WTC11 (cell line): Measurements from ENCODE around the gene NATD1. TPM values are rescaled to one million over a fixed set of nuclear protein-coding genes. Genes with fewer than 3 reads are reported as not detected.

Source experiments
- ATAC-seq: fragments of 200-7000 bp; cut with Tn5 transposase; 2 replicates; pipeline ENCODE4 v1.10.0; 2021; ENCODE audit warnings: mild to moderate bottlenecking, moderate library complexity
- CTCF ChIA-PET: fragments of 300-600 bp; sonication (Branson Sonifier 250); formaldehyde crosslinking; loops from one replicate; lab custom pipeline; 2021; ENCODE audit warnings: antibody characterized with exemption; lab: Charles Lee
- POLR2A ChIA-PET: fragments of 350-600 bp; sonication (Branson Sonifier 250); formaldehyde crosslinking; loops from one replicate; lab custom pipeline; 2021; ENCODE audit warnings: antibody characterized with exemption; lab: Charles Lee
- DNase-seq: peaks from one replicate; pipeline ENCODE4 v3.0.0; 2021; ENCODE audit warnings: low spot score
- H3K27ac Mint-ChIP-seq: 2 replicates; pipeline ENCODE4 v1.8.0; 2021; ENCODE audit warnings: mixed read lengths
- H3K27me3 Mint-ChIP-seq: 2 replicates; pipeline ENCODE4 v1.8.0; 2021; ENCODE audit warnings: low read depth, mild to moderate bottlenecking, moderate library complexity, mixed read lengths
- H3K36me3 Mint-ChIP-seq: 2 replicates; pipeline ENCODE4 v1.8.0; 2021; ENCODE audit warnings: mixed read lengths
- H3K4me1 Mint-ChIP-seq: 2 replicates; pipeline ENCODE4 v1.8.0; 2022; ENCODE audit warnings: mixed read lengths
- H3K4me3 Mint-ChIP-seq: 2 replicates; pipeline ENCODE4 v1.8.0; 2021; ENCODE audit warnings: mild to moderate bottlenecking, moderate library complexity, mixed read lengths
- H3K9me3 Mint-ChIP-seq: 2 replicates; pipeline ENCODE4 v1.8.0; 2021; ENCODE audit warnings: mixed read lengths
- CREM ChIP-seq: sonication (generic); formaldehyde crosslinking; IDR thresholded peaks from 2 replicates; pipeline ENCODE4 v1.8.1; 2022; ENCODE audit warnings: mild to moderate bottlenecking, missing genetic modification reagents, moderate library complexity
- E2F5 ChIP-seq: sonication (generic); formaldehyde crosslinking; IDR thresholded peaks from 2 replicates; pipeline ENCODE4 v1.8.1; 2022; ENCODE audit warnings: mild to moderate bottlenecking, moderate library complexity, missing genetic modification reagents
- ESRRA ChIP-seq: sonication (generic); formaldehyde crosslinking; IDR thresholded peaks from 2 replicates; pipeline ENCODE4 v1.8.1; 2022; ENCODE audit warnings: mild to moderate bottlenecking, missing genetic modification reagents, borderline replicate concordance
- IRF1 ChIP-seq: sonication (generic); formaldehyde crosslinking; IDR thresholded peaks from 2 replicates; pipeline ENCODE4 v1.8.0; 2023; ENCODE audit warnings: missing genetic modification reagents
- JAZF1 ChIP-seq: fragments of 250-450 bp; sonication (Bioruptor Pico); IDR thresholded peaks from 2 replicates; pipeline ENCODE4 v1.9.0; 2021; ENCODE audit warnings: moderate library complexity, mild to moderate bottlenecking, inconsistent platforms
- MAX ChIP-seq: sonication (generic); formaldehyde crosslinking; IDR thresholded peaks from 2 replicates; pipeline ENCODE4 v1.8.0; 2022; ENCODE audit warnings: mild to moderate bottlenecking, missing genetic modification reagents
- NFATC4 ChIP-seq: fragments of 250-450 bp; sonication (Bioruptor Pico); IDR thresholded peaks from 2 replicates; pipeline ENCODE4 v1.9.0; 2021; ENCODE audit warnings: mild to moderate bottlenecking
- NR2C2 ChIP-seq: sonication (generic); formaldehyde crosslinking; IDR thresholded peaks from 2 replicates; pipeline ENCODE4 v1.8.0; 2022; ENCODE audit warnings: mild to moderate bottlenecking, missing genetic modification reagents
- NR3C1 ChIP-seq: sonication (generic); formaldehyde crosslinking; conservative IDR thresholded peaks from 2 replicates; pipeline ENCODE4 v1.8.1; 2023; ENCODE audit warnings: low read depth, mild to moderate bottlenecking, missing genetic modification reagents
- RELA ChIP-seq: sonication (generic); formaldehyde crosslinking; IDR thresholded peaks from 2 replicates; pipeline ENCODE4 v1.8.1; 2022; ENCODE audit warnings: missing genetic modification reagents, mild to moderate bottlenecking, borderline replicate concordance
- RORB ChIP-seq: fragments of 250-450 bp; sonication (Bioruptor Pico); IDR thresholded peaks from 2 replicates; pipeline ENCODE4 v1.9.0; 2021; ENCODE audit warnings: mild to moderate bottlenecking
- SMAD4 ChIP-seq: sonication (generic); formaldehyde crosslinking; IDR thresholded peaks from 2 replicates; pipeline ENCODE4 v1.8.0; 2022; ENCODE audit warnings: mild to moderate bottlenecking, missing genetic modification reagents
- USF1 ChIP-seq: sonication (generic); formaldehyde crosslinking; IDR thresholded peaks from 2 replicates; pipeline ENCODE4 v1.8.0; 2022; ENCODE audit warnings: mild to moderate bottlenecking, missing genetic modification reagents
- ZNF232 ChIP-seq: sonication (generic); formaldehyde crosslinking; IDR thresholded peaks from 2 replicates; pipeline ENCODE4 v1.8.0; 2022; ENCODE audit warnings: mild to moderate bottlenecking, missing genetic modification reagents
- ZNF423 ChIP-seq: fragments of 250-450 bp; sonication (Bioruptor Pico); IDR thresholded peaks from 2 replicates; pipeline ENCODE4 v2.1.2; 2022; ENCODE audit warnings: mild to moderate bottlenecking, moderate library complexity
- total RNA-seq: library from RNA; stranded (reverse); gene quantifications from 3 replicates; pipeline ENCODE4 v1.2.3, GENCODE V29; 2021
- TF ChIP-seq, protein P1 (sequence below): sonication (generic); formaldehyde crosslinking; IDR thresholded peaks from 2 replicates; pipeline ENCODE4 v1.8.1; 2023; ENCODE audit warnings: mild to moderate bottlenecking, missing genetic modification reagents, moderate library complexity
- TF ChIP-seq, protein P2 (sequence below): sonication (generic); formaldehyde crosslinking; IDR thresholded peaks from 2 replicates; pipeline ENCODE4 v1.8.1; 2023; ENCODE audit warnings: mild to moderate bottlenecking, missing genetic modification reagents, borderline replicate concordance
- TF ChIP-seq, protein P3 (sequence below): sonication (generic); formaldehyde crosslinking; IDR thresholded peaks from 2 replicates; pipeline ENCODE4 v1.8.1; 2023; ENCODE audit warnings: mild to moderate bottlenecking, missing genetic modification reagents

The NATD1 gene
- total RNA-seq, 1 experiment from 2014 or later = 10.1 TPM

DNA sequence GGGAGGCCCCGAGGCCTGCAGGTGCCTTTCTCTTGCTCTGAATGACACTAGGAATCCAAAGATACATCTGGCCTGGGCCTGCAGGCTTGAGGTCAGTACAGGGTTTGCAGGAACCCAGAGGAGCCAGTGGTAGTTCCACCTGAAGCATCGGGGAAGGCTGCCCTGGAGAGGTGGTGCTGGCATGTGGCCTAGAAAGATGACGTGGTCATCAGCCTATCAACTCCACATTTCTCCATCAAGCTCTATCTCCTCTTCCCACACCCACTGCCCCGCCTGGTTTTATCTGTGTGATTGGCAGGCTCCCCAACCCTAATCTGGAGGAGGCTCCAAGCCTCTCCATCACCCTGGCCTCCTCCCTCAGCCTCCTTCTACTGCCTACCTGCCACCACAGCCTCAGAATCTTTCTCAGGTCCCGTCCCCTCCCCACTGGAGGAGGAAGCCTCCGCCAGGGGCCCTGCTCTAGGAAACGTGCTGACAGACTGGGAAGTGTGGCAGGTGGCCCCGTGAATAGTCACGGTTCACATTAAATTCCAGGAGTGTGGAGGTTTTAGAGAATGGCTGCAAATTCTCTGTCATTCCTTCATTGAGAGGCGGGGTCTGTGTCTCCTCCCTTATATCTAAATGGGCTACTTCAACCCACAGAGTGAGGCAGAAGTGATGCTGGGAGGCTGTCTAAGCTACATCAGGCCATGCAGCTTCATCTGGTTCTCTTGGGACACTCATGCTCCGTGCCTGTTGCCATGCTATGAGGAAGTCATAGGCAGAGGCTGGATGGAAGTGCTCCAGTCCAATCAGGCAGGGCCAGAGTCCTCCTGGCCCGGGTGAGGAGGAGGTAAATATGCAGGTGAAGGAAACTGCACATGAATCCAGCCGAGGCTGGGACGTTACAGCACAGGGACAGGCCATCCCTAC is 19.9 kb upstream of the NATD1 start:
- Mint-ChIP-seq H3K27me3 (peaks cover 35% of the 10 kb centered on the region), H3K27ac (no peak overlapping the region), H3K9me3 (no peaks in the 10 kb centered on the region), H3K4me3 (no peak overlapping the region), H3K4me1 (peaks cover 16% of the 10 kb centered on the region), H3K36me3 (no peaks in the 10 kb centered on the region)
- DNase-seq (no peak), ATAC-seq (no peak)
- no peak for TF ChIP-seq E2F5 (CRISPR knock-in tag)
- no peak for TF ChIP-seq SMAD4 (CRISPR knock-in tag)
- no peak for TF ChIP-seq NFATC4 (CRISPR knock-in tag)
- no peak for TF ChIP-seq ZNF232 (CRISPR knock-in tag)
- no peak for TF ChIP-seq ESRRA (CRISPR knock-in tag)
- TF ChIP-seq MAX = no peak
- TF ChIP-seq NR2C2 (CRISPR knock-in tag) = no peak
- TF ChIP-seq IRF1 (CRISPR knock-in tag) = no peak
- no peak for TF ChIP-seq RELA
- no peak for TF ChIP-seq ZNF423 (CRISPR knock-in tag)
- TF ChIP-seq RORB = no peak
- TF ChIP-seq USF1 (CRISPR knock-in tag) = no peak
- TF ChIP-seq JAZF1 (CRISPR knock-in tag) = no peak
- TF ChIP-seq, protein P1, sequence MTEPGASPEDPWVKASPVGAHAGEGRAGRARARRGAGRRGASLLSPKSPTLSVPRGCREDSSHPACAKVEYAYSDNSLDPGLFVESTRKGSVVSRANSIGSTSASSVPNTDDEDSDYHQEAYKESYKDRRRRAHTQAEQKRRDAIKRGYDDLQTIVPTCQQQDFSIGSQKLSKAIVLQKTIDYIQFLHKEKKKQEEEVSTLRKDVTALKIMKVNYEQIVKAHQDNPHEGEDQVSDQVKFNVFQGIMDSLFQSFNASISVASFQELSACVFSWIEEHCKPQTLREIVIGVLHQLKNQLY (CRISPR knock-in tag) = no peak
- no peak for TF ChIP-seq NR3C1 (CRISPR knock-in tag)
- no peak for TF ChIP-seq CREM (CRISPR knock-in tag)
- TF ChIP-seq, protein P2, sequence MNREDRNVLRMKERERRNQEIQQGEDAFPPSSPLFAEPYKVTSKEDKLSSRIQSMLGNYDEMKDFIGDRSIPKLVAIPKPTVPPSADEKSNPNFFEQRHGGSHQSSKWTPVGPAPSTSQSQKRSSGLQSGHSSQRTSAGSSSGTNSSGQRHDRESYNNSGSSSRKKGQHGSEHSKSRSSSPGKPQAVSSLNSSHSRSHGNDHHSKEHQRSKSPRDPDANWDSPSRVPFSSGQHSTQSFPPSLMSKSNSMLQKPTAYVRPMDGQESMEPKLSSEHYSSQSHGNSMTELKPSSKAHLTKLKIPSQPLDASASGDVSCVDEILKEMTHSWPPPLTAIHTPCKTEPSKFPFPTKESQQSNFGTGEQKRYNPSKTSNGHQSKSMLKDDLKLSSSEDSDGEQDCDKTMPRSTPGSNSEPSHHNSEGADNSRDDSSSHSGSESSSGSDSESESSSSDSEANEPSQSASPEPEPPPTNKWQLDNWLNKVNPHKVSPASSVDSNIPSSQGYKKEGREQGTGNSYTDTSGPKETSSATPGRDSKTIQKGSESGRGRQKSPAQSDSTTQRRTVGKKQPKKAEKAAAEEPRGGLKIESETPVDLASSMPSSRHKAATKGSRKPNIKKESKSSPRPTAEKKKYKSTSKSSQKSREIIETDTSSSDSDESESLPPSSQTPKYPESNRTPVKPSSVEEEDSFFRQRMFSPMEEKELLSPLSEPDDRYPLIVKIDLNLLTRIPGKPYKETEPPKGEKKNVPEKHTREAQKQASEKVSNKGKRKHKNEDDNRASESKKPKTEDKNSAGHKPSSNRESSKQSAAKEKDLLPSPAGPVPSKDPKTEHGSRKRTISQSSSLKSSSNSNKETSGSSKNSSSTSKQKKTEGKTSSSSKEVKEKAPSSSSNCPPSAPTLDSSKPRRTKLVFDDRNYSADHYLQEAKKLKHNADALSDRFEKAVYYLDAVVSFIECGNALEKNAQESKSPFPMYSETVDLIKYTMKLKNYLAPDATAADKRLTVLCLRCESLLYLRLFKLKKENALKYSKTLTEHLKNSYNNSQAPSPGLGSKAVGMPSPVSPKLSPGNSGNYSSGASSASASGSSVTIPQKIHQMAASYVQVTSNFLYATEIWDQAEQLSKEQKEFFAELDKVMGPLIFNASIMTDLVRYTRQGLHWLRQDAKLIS (CRISPR knock-in tag) = no peak
- TF ChIP-seq, protein P3, sequence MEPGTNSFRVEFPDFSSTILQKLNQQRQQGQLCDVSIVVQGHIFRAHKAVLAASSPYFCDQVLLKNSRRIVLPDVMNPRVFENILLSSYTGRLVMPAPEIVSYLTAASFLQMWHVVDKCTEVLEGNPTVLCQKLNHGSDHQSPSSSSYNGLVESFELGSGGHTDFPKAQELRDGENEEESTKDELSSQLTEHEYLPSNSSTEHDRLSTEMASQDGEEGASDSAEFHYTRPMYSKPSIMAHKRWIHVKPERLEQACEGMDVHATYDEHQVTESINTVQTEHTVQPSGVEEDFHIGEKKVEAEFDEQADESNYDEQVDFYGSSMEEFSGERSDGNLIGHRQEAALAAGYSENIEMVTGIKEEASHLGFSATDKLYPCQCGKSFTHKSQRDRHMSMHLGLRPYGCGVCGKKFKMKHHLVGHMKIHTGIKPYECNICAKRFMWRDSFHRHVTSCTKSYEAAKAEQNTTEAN (CRISPR knock-in tag) = no peak
- CTCF ChIA-PET = interaction anchor here (1.2 kb wide), 1 partner anchor 33 kb away, joined by 3 read pairs; no protein-coding TSS in a partner anchor
- POLR2A ChIA-PET = no interaction called here
